HG03432 (cell line): ENCODE measurements around the gene F8A2.
"Not testable (repeated sequence)": the region's sequence is repeated elsewhere in the genome, so short reads cannot be mapped to it uniquely, and the experiment has no call there.

ENCODE experiments used
- ATAC-seq: cut with Tn5 transposase; IDR thresholded peaks from one replicate; pipeline ENCODE4 v1.9.1; 2021; ENCODE audit warnings: mild to moderate bottlenecking, moderate library complexity; ENCODE audit not compliant: unreplicated experiment

F8A2 gene

DNA sequence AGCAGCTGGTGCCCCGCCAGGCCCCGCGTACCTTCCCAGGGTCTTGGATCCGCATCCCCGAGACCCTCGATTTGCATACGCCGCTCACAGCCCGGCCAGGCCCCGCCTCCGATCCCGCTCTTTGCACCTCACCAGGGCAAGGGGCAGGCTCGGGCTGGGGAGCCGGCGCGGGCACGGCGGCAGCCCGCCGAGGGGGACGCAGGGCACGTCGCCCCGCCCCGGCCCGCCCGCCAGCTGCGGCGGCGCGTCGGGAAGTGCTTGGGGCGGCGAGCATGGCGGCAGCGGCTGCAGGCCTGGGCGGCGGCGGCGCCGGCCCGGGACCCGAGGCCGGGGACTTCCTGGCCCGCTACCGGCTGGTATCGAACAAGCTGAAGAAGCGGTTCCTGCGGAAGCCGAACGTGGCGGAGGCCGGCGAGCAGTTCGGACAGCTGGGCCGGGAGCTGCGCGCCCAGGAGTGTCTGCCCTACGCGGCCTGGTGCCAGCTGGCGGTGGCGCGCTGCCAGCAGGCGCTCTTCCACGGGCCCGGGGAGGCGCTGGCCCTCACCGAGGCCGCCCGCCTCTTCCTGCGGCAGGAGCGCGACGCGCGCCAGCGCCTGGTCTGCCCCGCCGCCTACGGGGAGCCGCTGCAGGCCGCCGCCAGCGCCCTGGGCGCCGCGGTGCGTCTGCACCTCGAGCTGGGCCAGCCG is at the start of gene F8A2:
Gene F8A2, plus strand, starts transcription at position 253 of the 686 bp plus-strand sequence. Its CDS starts 20 bp downstream, at position 273.
- ATAC-seq: peak; percentile 89

DNA sequence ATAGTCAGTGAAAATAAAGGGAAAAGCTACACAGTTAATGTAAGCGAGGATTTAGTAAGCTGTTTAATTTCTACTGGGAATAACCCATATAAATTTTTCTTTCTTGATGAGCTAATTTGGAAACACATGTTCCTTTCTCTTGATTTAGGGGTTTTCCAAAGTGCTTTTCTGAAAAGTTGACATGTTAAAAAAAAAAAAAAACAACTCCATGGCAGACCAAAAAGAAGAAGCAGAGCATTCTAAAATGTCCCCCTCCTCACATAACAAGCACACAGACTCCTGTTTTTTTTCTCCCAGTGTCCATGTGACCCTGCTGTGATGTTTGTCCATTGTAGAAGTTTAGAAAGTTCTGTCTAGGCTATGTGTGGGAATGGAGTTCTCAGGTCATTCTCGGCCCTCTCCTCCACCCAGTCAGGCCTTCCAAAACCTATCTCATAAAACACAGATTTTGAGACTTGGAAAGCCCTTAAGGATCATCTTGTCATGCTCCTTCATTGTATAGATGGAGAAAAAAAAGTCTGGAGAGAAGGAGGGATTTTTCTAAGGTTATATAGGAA is 48.3 kb upstream of the F8A2 start:
- ATAC-seq: no peak

DNA sequence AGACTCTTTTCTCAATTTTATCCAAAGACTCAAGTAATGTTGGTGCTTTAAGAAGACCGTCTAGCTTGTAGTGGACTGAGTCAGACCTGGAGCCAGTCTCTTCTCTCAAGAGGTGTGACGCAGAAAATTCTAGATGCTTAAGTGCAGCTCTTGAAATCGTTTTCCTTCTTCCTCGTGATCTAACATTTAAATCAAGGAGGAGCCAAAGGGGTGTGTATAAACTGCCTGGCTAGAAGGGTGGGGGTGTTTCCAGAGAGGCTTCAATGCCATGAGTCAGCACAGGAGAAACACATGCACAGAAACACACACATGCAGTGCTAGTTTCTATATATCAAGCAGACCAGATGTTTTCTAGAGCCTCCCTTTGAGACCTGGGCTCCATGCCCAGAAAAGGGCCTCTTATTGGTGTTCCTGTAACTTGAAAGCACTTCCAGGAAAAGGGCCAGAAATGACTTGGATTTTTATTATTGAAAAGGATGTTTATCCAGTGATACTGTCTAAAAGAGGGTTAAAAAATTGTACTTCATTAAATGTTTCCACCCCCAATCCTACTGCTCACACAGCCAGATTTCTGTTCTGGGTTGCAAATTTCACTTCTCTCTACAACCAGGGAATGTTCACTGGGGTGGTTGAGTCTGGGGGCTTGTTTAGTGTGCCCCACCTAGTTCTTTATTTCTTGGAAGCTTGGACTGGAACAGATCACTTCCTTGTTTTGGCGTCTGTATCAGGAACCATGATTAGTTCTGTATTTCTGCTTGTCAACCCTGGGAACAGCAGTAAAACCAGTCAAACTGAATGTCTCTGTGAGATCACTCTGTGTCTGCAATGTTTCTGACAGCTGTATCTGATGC is 47.2 kb upstream of the F8A2 start, which contains the start of gene CLIC2:
Gene CLIC2, minus strand, starts transcription at position 129 of the 851 bp plus-strand sequence. CDS start 187 bp downstream, outside the sequence.
- ATAC-seq: peak; percentile 86

DNA sequence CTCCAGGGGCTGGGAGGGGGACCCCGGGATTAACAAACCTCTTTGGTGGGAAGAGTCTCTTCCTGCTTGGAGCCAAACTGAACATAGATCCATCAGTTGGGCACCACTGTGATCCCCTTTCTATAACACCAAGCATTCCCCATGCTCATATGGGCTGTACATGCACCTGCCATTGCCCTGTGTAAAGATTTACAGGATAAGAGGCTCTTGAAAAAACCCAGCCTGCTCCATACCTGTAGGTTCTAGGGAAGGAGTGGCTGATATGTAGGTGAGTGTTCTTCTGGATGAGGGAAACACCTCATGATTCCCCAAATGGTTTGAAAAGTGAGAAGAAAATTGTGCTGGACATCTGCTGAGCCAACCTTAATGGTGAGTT is 46.6 kb upstream of the F8A2 start:
- ATAC-seq: not testable (repeated sequence)

DNA sequence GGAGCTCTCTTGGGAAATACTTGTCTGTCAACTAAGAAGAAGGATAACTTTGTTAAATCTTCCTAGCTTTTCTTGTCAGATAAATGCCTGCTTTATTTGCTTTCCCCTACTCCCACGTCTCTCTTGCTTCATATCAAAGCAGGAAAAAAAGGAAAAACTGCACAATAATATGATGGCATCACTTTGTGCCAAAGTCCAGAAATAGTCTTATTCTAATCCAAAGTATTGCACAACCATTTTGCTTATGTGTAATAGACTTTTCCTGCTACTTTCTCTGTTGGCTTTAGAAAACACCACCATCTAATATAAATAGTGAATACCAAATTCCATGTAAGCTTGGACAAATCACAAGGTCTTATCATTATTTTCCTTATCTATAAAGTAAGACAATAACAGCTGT is 36.2 kb upstream of the F8A2 start:
- not testable (repeated sequence) for ATAC-seq

DNA sequence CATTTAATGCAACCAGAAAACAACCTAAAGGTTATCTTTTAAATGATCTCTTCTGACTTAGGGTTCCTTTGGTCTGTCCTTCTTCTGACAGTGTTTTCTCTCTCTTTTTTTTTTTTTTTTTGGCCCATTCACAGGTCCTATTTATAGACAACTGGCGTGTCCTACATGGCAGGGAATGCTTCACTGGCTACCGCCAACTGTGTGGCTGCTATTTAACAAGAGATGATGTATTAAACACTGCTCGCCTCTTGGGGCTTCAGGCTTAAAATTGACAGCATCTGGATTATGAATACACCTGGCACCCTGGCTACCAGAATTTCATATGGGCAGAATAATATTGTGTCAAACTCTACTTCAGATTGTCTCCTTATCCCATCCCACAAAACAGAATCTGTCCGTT is 32.4 kb upstream of the F8A2 start:
- ATAC-seq: not testable (repeated sequence)

DNA sequence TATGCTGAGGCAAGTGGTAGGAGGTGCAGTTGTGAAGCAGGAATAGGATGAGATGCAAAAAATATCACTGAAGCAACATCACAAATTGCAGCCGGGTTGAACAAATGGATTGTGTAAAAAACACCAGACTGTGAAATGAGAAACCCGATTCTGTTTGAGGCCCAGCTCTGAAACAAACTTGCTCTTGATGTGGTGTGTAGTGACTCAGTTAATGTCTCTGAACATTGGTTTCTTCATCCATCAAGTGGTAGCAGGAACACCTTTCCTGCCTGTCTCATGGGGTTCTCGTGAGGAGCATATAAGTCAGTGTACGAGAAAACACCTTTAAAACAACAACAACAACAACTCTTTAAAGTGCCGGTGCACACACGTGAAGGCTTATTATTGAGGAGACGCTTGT is 18.2 kb upstream of the F8A2 start:
- ATAC-seq: not testable (repeated sequence)

DNA sequence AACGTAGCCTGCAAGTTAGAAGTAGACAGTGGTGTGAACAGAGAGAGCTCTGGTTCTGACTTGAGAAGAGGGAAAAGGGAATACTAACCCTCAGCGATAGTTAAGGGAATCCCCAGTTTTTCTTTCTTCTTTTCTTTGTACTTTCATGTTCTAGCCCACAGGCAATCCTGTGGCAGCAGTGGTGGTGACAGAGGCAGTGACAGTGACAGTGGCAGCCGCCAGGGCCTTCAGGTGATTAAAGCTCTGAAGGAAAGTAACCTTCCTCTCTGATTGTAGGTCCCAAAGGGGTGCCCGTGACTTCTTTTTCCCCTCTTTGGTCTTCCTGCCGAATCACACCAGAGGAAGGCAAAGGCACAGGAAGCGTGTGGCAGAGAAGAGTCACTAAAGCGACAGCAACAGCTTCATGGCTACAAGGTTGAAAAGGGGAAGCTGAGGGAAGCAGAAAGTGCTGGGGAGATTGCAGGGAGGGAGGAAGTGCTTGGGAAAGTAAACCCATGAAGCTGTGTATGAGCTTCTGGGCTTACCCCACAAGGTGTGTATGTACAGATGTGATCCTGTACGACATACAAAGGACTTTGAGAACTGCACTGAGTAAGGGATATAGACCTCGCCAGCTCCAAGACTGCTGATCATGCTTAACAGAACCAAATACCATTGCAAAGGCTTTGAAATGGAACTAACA is 8.0 kb upstream of the F8A2 start:
- peak; percentile 81 for ATAC-seq

DNA sequence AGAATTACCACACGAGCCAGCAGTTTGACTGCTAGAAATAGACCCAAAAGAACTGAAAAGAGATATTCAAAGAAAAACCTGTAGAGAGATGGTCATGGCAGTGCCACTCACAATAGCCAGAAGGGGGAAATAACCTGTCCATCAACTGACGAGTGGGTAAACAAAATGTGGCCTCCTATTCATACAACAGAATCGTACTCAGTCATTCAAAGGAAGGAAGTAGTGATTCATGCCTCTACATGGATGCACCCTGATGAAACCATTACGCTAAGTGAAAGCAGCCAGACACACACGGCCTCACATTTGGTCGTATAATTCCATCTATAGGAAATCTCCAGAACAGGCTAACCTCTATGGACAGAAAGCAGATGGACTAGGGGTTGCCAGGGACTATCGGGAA is 2.1 kb upstream of the F8A2 start:
- ATAC-seq: not testable (repeated sequence)

DNA sequence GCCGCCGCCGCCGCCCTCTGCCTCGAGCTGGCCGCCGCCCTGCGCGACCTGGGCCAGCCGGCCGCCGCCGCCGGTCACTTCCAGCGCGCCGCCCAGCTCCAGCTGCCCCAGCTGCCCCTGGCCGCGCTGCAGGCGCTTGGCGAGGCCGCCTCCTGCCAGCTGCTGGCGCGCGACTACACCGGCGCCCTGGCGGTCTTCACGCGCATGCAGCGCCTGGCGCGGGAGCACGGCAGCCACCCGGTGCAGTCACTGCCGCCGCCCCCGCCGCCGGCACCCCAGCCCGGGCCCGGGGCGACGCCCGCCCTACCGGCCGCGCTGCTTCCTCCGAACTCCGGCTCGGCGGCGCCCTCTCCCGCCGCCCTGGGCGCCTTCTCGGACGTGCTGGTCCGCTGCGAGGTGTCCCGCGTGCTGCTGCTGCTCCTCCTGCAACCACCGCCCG is 653 bp downstream of the F8A2 start:
- peak; percentile 56 for ATAC-seq

DNA sequence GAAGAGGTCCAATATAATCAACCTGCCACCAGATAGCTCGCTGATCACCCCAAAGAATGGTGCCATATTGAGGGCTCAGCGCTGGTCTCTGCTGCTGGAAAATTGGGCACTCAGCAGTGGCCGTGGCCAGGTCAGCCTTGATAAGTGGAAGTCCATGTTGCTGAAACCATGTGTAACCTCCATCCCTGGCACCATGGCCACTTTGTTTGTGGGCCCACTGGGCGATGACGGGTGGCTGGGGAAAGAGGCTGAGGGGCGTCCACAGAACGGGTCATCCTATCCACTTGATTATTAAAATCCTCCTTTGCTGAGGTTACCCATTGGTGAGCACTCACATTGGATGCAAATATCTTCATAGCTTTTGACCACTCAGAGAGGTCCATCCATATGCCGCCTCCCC is 7.7 kb downstream of the F8A2 start:
- no peak for ATAC-seq

DNA sequence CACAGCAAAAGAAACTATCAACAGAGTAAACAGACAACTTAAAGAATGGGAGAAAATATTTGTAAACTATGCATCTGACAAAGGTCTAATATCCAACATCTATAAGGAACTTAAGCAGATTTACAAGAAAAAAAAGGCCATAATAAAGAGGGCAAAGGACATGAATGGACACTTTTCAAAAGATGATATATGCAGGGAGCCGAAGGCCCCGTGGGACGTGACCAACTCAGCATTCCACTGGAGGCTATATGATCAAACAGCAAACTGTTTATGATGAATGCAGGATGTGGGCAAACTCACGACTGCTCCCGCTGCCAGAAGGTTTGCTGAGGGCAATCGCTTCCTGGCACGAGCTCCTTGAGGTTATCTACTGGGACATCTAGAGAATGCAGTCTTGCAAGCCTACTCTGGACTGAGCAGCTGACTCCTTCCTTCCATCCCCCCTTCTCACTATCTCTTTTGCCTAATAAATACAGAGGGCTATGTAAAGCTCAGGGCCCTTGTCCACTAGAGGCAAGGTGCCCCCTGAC is 12.9 kb downstream of the F8A2 start:
- not testable (repeated sequence) for ATAC-seq

DNA sequence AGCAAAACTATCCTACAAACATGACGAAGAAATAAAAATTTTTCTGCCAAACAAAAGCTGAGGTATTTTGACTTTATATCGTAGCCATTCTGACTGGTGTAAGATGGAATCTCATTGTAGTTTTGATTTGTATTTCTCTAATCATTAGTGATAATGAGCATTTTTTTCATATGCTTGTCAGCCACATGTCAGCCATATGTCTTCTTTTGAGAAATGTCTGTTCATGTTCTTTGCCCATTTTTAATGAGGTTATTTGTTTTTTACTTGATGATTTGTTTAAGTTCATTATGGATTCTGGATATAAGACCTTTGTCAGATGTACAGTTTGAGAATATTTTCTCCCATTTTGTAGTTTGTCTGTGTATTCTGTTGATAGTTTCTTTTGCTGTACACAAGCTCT is 24.5 kb downstream of the F8A2 start:
- ATAC-seq: no peak

DNA sequence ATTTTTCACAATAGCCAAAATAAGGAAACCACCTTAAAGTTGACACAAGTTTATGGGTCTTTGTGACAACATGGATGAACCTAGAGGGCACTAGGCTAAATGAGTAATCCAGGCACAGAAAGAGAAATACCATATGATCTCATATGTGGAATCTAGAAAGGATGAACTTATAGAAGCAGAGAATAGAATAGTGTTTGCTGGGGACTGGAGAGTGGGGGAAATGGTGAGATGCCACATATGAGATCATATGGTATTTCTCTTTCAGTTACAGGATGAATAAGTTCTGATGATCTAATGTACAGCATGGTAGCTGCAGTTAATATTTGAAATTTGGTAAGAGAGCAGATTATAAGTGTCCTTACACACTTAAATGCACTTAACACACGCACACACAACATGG is 35.9 kb downstream of the F8A2 start:
- ATAC-seq: no peak
